ENCODE measurements around the gene EXD3. TPM values are rescaled to one million over a fixed set of nuclear protein-coding genes. Genes with fewer than 3 reads are reported as not detected.
A peak's percentile ranks its signal among the peaks of the same experiment; 100 is the strongest.

Gene EXD3
- total RNA-seq, 1 donor from 2014 or later = 19.5 TPM

GRCh38 chr9:137423514-137424291 is 741 bp upstream of the EXD3 start:
- H3K27ac Mint-ChIP-seq = no peak overlapping the region
- no peaks in the 10 kb centered on the region for H3K9me3 Mint-ChIP-seq
- TF ChIP-seq CTCF (conservative IDR thresholded peaks at IDR 0.05) = peak; percentile 57
- no peak for DNase-seq (ENCODE audit: extremely low spot score, unreplicated experiment)
- peak overlapping the region; percentile 77 for H3K4me3 Mint-ChIP-seq
- H3K4me1 Mint-ChIP-seq (ENCODE audit: unreplicated experiment) = peaks cover 15% of the 10 kb centered on the region
- H3K36me3 Mint-ChIP-seq = no peaks in the 10 kb centered on the region
- H3K27me3 Mint-ChIP-seq = no peaks in the 10 kb centered on the region

GRCh38 chr9:137421838-137422603 is 941 bp downstream of the EXD3 start:
- H3K4me1 Mint-ChIP-seq (ENCODE audit: unreplicated experiment) = peaks cover 15% of the 10 kb centered on the region
- DNase-seq (ENCODE audit: extremely low spot score, unreplicated experiment) = no peak
- H3K27ac Mint-ChIP-seq = peak overlapping the region; percentile 56
- no peak for TF ChIP-seq CTCF (conservative IDR thresholded peaks at IDR 0.05)
- no peaks in the 10 kb centered on the region for H3K27me3 Mint-ChIP-seq
- H3K36me3 Mint-ChIP-seq = no peaks in the 10 kb centered on the region
- H3K9me3 Mint-ChIP-seq = no peaks in the 10 kb centered on the region
- peak overlapping the region; percentile 89 for H3K4me3 Mint-ChIP-seq

GRCh38 chr9:137417161-137418021 is 5.6 kb downstream of the EXD3 start:
- Mint-ChIP-seq H3K36me3 (no peaks in the 10 kb centered on the region), H3K9me3 (no peaks in the 10 kb centered on the region), H3K4me3 (no peak overlapping the region), H3K27me3 (no peaks in the 10 kb centered on the region), H3K27ac (no peak overlapping the region), H3K4me1 (ENCODE audit: unreplicated experiment) (peaks cover 12% of the 10 kb centered on the region)
- no peak for DNase-seq (ENCODE audit: extremely low spot score, unreplicated experiment)
- TF ChIP-seq CTCF (conservative IDR thresholded peaks at IDR 0.05) = no peak

GRCh38 chr9:137416563-137417151 is 6.3 kb downstream of the EXD3 start:
- no peaks in the 10 kb centered on the region for H3K36me3 Mint-ChIP-seq
- no peak for DNase-seq (ENCODE audit: extremely low spot score, unreplicated experiment)
- H3K27ac Mint-ChIP-seq = no peak overlapping the region
- H3K27me3 Mint-ChIP-seq = no peaks in the 10 kb centered on the region
- no peak overlapping the region for H3K4me3 Mint-ChIP-seq
- no peaks in the 10 kb centered on the region for H3K9me3 Mint-ChIP-seq
- peaks cover 5% of the 10 kb centered on the region for H3K4me1 Mint-ChIP-seq (ENCODE audit: unreplicated experiment)
- TF ChIP-seq CTCF (conservative IDR thresholded peaks at IDR 0.05) = no peak

GRCh38 chr9:137416006-137416562 is 6.9 kb downstream of the EXD3 start:
- DNase-seq (ENCODE audit: extremely low spot score, unreplicated experiment) = no peak
- no peaks in the 10 kb centered on the region for H3K27me3 Mint-ChIP-seq
- no peak for TF ChIP-seq CTCF (conservative IDR thresholded peaks at IDR 0.05)
- H3K36me3 Mint-ChIP-seq = no peaks in the 10 kb centered on the region
- H3K4me1 Mint-ChIP-seq (ENCODE audit: unreplicated experiment) = peaks cover 5% of the 10 kb centered on the region
- H3K9me3 Mint-ChIP-seq = no peaks in the 10 kb centered on the region
- no peak overlapping the region for H3K27ac Mint-ChIP-seq
- no peak overlapping the region for H3K4me3 Mint-ChIP-seq
